Esophagus squamous epithelium (tissue), 4 donors: ENCODE measurements around the gene KIAA0753.
"Not testable (repeated sequence)": the region's sequence is repeated elsewhere in the genome, so short reads cannot be mapped to it uniquely, and the experiment has no call there.

Source experiments
- POLR2A ChIP-seq, 4 donors: fragments of 450-650 bp; IDR thresholded peaks; one replicate each; pipeline ENCODE4 v1.6.1; 2017; ENCODE audit warnings: antibody characterized with exemption in 4 of 4, mild to moderate bottlenecking in 4 of 4, moderate library complexity in 3 of 4
- TF ChIP-seq, protein P1 (sequence below), 6 experiments: fragments of 450-650 bp in 4 of 6; fragments of 200-600 bp in 2 of 6; sonication (generic) in 2 of 6; IDR thresholded peaks; one replicate each; pipeline ENCODE4 v1.5.1; 2016 to 2019; ENCODE audit warnings: antibody characterized with exemption in 6 of 6, mild to moderate bottlenecking in 4 of 6, moderate library complexity in 4 of 6

DNA sequence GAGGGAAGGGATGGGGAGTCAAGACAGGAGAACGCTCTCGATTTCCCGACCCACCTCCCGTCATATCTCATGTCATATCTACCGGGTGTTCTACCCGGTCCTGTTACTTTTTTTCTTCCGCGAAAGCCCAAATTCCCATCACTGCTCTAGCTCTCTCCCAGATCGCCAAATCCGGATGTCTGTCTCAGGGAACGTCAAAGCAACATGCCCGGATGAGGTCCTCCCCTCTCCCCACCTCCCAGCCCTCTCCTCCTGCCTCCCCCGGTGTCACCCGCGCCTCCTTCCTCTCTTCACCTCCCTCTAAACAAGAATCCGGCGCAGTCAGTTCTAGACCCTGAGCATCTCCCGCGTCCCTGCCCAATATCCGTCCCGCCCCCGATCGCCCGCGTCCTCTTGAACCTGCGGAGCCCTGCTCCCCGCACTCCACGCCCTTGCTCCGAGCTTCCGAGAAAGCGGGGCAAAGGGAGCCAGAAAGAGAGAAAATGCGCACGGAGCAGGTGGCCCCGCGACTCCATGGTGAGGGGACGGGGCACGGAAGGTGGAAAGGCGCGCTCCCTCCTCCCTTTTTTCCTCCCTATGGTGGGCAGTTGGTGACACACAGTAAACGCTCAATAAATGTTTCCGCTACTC is 15.3 kb upstream of the KIAA0753 start:
- TF ChIP-seq, protein P1, sequence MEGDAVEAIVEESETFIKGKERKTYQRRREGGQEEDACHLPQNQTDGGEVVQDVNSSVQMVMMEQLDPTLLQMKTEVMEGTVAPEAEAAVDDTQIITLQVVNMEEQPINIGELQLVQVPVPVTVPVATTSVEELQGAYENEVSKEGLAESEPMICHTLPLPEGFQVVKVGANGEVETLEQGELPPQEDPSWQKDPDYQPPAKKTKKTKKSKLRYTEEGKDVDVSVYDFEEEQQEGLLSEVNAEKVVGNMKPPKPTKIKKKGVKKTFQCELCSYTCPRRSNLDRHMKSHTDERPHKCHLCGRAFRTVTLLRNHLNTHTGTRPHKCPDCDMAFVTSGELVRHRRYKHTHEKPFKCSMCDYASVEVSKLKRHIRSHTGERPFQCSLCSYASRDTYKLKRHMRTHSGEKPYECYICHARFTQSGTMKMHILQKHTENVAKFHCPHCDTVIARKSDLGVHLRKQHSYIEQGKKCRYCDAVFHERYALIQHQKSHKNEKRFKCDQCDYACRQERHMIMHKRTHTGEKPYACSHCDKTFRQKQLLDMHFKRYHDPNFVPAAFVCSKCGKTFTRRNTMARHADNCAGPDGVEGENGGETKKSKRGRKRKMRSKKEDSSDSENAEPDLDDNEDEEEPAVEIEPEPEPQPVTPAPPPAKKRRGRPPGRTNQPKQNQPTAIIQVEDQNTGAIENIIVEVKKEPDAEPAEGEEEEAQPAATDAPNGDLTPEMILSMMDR (IDR thresholded peaks at IDR 0.05), result not testable (repeated sequence)
- TF ChIP-seq POLR2A (IDR thresholded peaks at IDR 0.05), result not testable (repeated sequence)
